Measurements from ENCODE around the gene TMEM190. TPM values are rescaled to one million over a fixed set of nuclear protein-coding genes. Genes with fewer than 3 reads are reported as not detected.

Gene TMEM190
- total and polyA plus RNA-seq, 2 of the 8 experiments (the other 6 are each of a cell fraction or from before 2014, with no cell fraction given): 1.6 TPM; not detected in 1

DNA sequence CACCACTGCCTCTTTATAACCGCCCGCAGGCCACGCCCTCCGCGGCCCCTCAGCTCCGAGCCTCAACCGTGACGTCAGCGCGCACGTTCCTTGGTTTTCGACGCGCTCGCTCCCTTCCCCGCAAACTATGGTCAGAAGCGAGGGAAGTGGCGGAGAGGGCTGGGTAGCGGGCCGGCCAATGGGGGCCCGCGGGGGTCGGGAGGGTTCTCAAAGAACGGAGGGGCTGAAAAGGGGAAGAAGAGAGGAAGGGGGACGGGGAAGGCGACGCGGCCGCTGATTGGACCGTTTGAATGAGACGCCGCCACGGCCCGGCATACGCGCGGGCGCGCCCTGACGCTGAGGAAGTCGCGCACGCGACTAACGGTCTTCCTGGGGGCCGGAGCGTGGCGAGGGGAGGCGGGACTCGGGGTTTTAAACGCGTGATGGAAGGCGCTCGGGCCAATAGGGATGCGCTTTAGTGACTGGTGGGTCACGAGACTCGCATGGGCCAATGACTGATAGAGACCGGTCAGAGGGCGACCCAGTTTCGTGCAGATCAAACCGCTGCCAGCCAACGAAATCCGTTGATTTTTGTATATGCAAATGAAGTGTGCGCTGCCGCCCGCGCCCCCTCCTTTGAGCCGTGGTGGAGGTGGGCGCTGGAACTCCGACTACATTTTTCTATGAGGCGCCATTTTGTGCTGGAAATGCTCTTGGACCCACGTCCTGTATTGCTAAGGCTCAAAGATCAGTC lies 31.3 kb downstream of the TMEM190 start (continued):
- TF ChIP-seq CTBP2 (IDR thresholded peaks at IDR 0.05; ENCODE audit: borderline replicate concordance, insufficient read depth, insufficient read length, low read length) (no peak), TAF1 (IDR thresholded peaks at IDR 0.05; ENCODE audit: low read depth, low read length) (peak; percentile 50; the same call in 1 of the 2 replicates), PHF8 (conservative IDR thresholded peaks at IDR 0.05; ENCODE audit: low read depth, low read length) (peak; percentile 15), SP1 (IDR thresholded peaks at IDR 0.05; ENCODE audit: low read depth, low read length) (peak; percentile 92), BACH1 (IDR thresholded peaks at IDR 0.05; ENCODE audit: low read length) (0 out of 2 replicates have a peak, but pooled peaks have one; percentile 30), POLR2AphosphoS5 (IDR thresholded peaks at IDR 0.05; ENCODE audit: low read depth, low read length) (peak; percentile 98), SRF (IDR thresholded peaks at IDR 0.05; ENCODE audit: low read depth, low read length) (0 out of 2 replicates have a peak, but pooled peaks have one; percentile 6), GTF2F1 (IDR thresholded peaks at IDR 0.05; ENCODE audit: borderline replicate concordance, low read depth, low read length) (peak; percentile 99), RFX5 (IDR thresholded peaks at IDR 0.05; ENCODE audit: borderline replicate concordance, low read depth, low read length) (no peak), NRF1 (IDR thresholded peaks at IDR 0.05; ENCODE audit: low read depth, low read length) (0 out of 2 replicates have a peak, but pooled peaks have one; percentile 31), JUND (IDR thresholded peaks at IDR 0.05; ENCODE audit: low read length) (peak; percentile 24; the same call in 1 of the 2 replicates), SP4 (IDR thresholded peaks at IDR 0.05; ENCODE audit: low read length) (peak; percentile 60; the same call in 1 of the 2 replicates), MAFK (IDR thresholded peaks at IDR 0.05; ENCODE audit: low read depth, low read length) (no peak), YY1 (IDR thresholded peaks at IDR 0.05; ENCODE audit: low read depth, low read length) (peak; percentile 95), TCF12 (IDR thresholded peaks at IDR 0.05; ENCODE audit: low read depth, low read length) (0 out of 2 replicates have a peak, but pooled peaks have one; percentile 6), CREB1 (IDR thresholded peaks at IDR 0.05) (peak; percentile 92), TBP (IDR thresholded peaks at IDR 0.05; ENCODE audit: low read depth, low read length) (peak; percentile 97), KDM1A (IDR thresholded peaks at IDR 0.05; ENCODE audit: borderline replicate concordance, low read length) (peak; percentile 52; the same call in 1 of the 2 replicates), HDAC6 (IDR thresholded peaks at IDR 0.05; ENCODE audit: low read depth, low read length) (no peak), SP2 (IDR thresholded peaks at IDR 0.05; ENCODE audit: low read length) (peak; percentile 27; the same call in 1 of the 2 replicates), EGR1 (IDR thresholded peaks at IDR 0.05; ENCODE audit: borderline replicate concordance, low read depth, low read length) (0 out of 2 replicates have a peak, but pooled peaks have one; percentile 28)
- TF ChIP-seq, protein P1, sequence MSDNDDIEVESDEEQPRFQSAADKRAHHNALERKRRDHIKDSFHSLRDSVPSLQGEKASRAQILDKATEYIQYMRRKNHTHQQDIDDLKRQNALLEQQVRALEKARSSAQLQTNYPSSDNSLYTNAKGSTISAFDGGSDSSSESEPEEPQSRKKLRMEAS (IDR thresholded peaks at IDR 0.05): peak; percentile 93
- TF ChIP-seq, protein P2, sequence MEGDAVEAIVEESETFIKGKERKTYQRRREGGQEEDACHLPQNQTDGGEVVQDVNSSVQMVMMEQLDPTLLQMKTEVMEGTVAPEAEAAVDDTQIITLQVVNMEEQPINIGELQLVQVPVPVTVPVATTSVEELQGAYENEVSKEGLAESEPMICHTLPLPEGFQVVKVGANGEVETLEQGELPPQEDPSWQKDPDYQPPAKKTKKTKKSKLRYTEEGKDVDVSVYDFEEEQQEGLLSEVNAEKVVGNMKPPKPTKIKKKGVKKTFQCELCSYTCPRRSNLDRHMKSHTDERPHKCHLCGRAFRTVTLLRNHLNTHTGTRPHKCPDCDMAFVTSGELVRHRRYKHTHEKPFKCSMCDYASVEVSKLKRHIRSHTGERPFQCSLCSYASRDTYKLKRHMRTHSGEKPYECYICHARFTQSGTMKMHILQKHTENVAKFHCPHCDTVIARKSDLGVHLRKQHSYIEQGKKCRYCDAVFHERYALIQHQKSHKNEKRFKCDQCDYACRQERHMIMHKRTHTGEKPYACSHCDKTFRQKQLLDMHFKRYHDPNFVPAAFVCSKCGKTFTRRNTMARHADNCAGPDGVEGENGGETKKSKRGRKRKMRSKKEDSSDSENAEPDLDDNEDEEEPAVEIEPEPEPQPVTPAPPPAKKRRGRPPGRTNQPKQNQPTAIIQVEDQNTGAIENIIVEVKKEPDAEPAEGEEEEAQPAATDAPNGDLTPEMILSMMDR (IDR thresholded peaks at IDR 0.05; ENCODE audit: control extremely low read depth in 1 of 3, insufficient read depth in 1 of 3, low read depth in 1 of 3, low read length in 3 of 3): no peak
